Renal cortex interstitium (tissue), 11 donors: Measurements from ENCODE around the gene MYOM3. TPM values are rescaled to one million over a fixed set of nuclear protein-coding genes. Genes with fewer than 3 reads are reported as not detected.

Source experiments
- DNase-seq, 11 donors: peaks; one replicate each; pipeline ENCODE4 v3.0.0-alpha.2; 2013; ENCODE audit warnings: low read depth in 9 of 11, low spot score in 4 of 11; ENCODE audit errors: extremely low read depth in 1 of 11
- polyA plus RNA-seq, 3 donors: library from polyadenylated mRNA; unstranded; fragments of 120-200 nt; gene quantifications; one replicate each; pipeline ENCODE4 v1.2.1, GENCODE V29; 2013; ENCODE audit not compliant: insufficient read length in 3 of 3

The MYOM3 gene
- polyA plus RNA-seq, 3 donors: 18.5 to 32.8 (median 29.9) TPM

DNA sequence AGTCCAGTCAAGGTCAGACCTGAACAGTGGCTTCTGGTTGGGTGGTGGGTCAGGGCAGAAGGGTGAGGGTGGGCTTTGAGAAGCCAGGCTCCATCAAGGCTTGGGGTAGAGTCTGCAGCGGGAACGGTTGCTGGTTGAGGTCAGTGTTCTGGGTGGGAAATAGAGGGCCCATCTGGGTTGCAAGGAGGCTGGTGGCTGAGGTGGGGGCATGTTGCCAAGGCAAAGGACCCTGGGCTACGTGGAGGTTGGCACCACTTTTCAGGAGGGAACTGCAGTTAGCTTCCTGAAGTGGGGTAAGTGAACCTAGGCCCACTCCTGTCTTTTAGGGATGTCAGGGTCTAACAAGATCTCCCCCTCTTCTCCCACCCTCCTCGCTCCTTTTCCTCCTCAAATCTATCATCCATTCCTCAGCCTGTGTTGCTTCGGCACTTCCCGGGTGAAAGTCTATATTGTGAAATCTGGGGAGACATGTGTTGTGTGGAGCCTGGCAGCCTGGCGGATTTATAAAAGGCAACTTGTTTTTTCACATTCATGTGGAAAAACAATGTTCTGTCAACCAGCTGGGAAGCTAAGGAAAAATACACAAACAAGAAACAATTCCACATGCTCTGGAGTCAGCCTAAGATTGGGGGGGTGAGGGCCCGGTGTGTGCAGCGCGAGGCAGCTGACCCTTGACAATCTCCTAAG lies 29.5 kb upstream of the MYOM3 start:
- DNase-seq: no peak

DNA sequence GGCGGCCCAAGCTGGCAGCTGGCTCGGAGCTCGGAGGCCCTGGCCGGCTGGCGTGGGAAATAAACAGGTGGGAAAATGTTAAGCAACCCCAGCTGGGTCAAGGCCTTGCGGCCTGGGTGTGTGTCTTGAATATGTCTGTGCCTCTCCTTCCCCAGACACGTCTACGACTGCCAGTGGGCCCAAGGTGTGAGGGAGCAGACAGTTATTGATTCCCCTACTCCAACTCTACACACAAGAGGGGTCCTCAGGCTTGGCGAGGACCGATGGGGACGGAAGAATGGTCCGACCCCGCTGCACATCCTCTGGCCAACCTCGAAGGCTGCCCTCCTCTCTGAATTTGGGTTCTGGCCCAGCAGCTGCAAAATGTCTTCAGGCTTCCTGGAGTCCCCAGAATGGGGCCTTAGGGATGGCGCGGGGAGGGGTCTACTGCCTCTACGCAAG lies 28.8 kb upstream of the MYOM3 start:
- no peak for DNase-seq

DNA sequence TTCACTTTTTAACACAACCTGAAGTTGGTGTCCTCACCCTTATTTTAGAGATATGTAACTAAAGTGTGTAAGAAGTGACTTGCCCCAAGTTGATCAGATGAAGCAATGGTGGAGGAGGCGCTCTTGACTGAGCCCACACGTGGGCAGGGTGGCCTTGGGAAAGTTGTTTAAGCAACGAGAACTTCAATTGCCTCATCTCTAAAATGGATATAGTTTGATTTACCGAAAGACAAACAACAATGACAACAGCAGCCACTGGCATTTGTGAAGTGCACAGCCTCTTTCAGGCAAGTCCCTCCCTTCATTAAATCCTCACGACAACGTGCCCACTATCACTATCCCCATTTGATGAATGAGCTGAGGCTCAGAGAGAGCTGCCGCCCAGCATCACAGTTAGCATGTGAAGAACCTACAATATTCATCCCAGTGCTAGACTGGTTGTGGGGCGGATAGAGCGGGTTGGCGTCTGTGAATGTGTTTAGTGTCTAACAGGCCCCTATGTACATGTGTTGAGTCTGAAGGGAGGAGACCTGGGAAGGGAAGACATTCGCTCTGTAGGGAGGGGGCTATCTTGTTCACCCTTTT lies 28.0 kb upstream of the MYOM3 start:
- DNase-seq: no peak

DNA sequence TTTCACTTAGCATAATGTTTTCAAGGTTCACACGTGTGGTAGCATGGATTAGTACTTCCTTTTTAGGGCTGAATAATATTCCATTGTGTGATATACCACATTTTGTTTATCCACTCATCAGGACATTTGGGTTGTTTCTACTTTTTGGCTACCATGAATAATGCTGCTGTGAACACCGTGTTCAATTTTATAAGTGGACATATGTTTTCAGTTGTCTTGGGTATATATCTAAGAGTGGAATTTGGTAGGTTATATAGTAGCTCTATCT lies 27.2 kb upstream of the MYOM3 start:
- DNase-seq: no peak

DNA sequence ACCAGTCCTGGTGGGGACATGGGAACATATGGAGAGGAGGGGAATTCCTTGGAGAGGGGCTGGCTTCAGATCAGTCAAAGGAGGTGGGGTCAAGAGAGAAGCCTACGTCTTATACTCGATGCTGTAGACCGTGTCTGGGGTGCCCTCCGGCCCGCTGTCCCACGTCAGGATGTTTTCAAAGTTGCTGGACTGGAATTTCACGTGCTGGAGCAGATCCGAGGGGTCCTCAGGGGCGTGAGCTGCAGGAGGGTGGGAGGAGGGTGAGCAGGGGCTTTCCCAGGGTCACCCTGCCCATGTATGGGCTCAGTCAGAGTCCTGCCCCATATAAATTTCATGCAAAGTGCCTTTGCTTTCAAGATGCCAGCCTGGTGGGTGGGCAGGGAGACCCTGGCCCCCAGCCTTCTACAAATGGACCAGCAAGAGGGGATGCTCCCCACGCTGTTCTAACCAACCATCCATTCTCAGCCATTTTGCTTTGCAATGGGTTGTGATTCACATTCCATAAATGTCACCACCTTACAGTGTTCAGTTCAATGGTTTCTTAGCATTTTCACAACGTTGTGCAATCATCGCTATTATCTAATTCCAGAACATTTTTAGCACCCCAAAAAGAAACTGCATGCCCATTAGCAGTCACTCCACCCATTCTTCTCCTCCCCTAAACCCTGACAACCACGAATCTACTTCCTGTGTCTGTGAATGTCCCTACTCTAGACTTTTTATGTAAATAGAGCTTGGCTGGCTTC lies 26.7 kb upstream of the MYOM3 start:
- no peak for DNase-seq

DNA sequence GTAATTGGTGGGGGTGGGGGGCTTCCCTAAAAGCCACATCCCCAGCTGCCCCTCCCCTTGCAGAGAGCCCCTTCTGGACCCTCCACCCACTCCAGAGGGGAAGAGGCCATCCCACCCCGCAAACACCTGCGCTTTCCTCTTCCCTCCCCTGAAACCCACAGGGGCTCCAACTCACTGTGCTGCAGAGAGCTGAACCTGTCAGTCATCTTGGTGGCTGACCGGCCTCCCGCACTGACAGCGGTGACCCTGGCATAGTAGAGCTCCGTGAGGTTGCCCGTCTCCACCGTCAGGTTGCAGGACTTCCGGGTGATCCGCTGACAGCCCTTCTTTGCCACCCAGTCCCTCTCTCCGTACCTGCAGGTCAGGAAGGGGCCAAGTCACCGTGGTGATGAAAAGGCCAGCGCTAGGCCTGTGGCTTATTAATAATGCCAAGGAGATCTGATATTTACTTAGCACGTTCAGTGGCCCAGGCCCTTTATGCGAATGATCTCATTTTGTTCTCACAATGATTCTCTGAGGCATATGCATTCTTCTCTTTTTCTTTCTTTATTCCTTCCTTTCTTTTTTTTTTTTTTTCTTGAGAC lies 25.1 kb upstream of the MYOM3 start:
- DNase-seq: no peak

DNA sequence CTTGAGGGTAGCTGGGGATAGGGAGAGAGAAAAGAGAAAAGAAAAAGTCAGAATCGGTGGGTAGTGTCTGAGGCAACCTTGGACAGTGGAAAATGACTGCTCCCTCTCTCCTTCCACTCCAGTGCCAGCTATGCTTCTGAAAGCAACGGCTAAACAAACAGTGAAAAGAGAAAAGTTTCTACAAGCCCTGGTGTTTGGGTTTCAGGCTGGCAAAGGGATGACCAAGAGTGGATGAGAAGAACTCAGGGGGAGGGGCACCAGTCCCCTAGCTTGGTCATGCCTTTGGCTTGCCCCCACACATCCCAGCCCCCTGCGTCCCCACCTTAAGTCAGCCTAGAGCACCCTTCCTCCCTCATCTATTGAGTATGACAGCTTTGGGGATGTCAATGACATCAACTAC lies 22.4 kb upstream of the MYOM3 start:
- DNase-seq: no peak

DNA sequence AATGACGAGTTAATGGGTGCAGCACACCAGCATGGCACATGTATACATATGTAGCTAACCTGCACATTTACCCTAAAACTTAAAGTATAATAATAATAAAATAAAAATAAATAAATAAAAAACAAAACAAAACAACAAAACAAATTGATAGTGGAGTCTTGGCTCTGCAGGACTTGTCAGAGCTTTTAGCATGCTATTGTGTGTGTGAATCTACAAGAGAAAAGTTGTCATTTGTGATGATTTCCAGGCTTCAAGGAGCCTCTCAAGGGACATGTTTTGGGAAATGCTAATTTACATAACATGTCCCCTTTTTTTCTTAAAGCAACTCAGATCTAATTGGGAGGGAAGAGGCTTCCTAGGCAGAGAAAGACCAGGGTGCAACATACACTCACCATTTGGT lies 21.9 kb upstream of the MYOM3 start:
- DNase-seq: no peak

DNA sequence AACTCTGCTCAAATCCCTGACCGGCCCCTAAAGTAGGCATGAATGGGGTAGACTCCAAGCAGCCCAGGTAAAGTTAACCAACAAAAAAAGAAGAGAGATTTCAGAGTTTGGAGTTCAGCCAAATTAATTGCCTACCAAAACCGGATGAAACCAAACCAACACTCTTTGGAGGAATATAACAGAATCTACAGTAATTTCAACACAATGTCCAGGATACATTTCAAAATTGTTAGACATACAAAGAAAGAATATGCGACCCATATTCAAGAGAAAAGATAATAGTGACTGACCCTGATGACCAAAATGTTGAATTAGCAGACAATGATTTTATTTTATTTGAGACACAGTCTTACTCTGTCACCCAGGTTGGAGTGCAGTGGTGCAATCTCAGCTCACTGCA lies 18.4 kb upstream of the MYOM3 start:
- no peak for DNase-seq

DNA sequence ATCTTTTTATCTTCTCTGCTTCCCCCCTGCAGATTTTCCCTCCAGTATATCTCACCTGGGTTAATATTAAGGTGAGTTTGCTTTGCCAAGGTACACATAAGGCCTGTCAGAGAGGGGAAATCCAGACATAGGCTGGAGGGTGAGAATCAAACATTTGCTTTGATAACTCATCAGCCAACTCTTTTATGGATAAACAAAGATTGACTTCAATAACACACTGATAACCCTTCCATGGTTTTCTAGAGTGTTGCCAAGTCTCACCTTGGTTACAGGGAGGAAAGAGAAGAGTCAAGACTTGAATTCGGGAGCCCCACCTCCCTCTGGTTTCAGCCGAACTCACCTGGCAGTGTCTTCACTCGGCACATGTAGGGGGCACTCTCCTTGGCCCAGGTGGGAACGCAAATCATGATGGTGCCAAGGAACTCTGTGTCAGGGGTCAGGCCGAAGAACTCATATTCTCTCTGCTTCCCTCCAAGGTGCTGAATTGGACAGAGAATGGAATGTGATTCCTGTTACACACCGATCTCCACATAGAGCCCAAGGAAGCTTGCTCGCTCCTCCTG lies 15.9 kb upstream of the MYOM3 start:
- DNase-seq: no peak

DNA sequence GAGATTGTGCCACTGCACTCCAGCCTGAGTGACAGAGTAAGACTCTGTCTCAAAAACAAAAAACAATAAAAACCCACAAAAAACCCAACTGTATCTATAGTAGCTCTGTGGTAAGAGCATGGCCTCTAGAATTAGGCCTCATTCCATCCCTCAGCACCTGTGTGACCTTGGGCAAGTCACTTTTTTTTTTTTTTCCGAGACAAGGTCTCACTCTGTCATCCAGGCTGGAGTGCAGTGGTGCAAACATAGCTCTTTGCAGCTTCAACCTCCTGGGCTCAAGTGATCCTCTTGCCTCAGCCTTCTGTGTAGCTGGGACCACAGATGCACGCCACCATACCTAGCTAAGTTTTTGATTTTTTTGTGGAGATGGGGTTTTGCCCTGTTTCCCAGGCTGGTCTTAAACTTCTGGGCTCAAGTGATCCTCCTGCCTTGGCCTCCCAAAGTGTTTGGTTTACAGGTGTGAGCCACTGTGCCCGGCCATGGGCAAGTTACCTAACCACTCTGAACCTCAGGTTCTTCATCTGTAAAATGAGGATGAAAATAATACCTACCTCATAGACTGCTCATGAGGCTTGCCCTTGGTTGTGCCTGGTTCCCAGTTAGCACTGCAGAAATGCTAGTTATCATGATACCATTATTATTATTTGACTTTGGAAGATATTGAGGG lies 15.3 kb upstream of the MYOM3 start:
- DNase-seq: no peak

DNA sequence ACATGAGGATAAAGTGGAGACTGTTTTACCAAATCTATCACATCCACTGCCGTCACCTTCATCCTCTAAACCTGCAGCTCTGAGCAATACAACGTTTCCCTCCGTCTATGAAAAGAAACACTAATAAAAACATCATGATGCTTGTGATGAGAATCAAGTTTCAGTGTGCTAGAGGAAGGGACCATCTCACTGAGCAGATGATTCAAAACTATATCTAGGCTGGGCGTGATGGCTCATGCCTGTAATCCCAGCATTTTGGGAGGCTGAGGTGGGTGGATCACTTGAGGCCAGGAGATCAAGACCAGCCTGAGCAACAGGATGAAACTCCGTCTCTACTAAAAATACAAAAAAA lies 14.7 kb upstream of the MYOM3 start:
- no peak for DNase-seq

DNA sequence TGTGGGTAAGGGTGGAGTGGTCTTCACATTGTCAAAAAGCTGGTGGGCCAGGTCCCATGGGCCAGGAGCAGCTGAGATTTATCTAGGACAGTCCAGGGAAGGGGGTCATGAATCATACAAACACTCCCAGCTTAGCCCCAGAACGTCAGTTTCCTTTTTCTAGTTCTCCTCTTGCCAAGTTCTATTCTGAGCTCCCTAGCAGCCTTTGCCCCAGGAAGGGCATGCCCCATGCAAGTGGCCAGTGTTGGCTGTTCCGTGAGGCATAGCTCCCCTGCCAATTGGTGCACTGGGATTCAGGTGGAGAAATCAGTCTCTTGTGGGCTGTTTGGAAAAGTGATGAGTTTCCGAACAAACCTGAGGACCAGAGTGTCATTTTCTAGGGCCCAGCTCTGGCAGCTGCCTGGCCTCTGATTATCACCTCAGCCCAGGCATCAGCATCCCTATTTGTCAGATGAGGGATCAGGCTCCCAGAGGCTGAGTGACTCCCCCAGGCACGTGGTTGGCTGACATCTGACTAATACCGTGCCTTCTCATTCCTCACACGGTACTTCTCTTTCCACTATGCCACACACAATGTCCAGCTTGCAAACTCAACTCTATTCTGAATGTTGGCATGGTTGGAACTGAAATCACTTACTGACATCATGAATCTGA lies 14.2 kb upstream of the MYOM3 start:
- DNase-seq: no peak

DNA sequence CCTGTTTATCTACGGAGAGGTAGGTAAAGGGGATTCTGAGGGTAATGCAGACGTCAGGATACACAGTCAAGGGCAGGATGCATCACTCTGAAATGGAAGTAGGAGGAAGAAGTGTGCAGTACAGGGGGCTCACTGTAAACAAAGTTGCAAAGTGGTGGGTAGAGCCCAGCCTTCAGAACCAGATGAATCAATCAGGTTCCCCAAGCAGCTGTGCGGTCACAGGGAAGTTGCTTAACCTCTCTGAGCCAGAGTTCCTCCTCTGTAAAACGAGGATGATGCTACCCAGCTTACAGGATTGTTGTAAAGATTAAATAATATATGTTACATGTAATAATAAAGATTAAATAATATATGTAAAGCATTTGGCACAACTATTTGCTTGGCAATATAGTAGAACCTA lies 13.5 kb upstream of the MYOM3 start:
- DNase-seq: no peak

DNA sequence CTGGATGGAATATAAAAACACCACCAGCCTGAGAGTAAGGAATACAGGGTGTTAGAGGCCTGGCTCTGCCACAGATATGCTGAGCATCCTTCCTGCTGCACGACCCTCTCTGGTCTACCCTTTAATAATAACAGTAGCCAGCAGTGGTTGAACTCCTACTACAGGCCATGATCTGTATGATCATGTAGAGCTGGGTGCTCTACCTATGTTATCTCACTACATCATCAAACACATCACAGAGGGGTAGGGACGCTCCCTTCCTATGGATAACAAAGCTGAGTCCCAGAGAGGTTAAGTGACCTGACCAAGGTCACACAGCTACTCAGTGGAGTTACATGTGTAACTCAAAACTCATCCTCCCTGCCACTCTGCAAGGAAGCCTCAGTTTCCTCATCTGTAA lies 13.0 kb upstream of the MYOM3 start:
- DNase-seq: no peak

DNA sequence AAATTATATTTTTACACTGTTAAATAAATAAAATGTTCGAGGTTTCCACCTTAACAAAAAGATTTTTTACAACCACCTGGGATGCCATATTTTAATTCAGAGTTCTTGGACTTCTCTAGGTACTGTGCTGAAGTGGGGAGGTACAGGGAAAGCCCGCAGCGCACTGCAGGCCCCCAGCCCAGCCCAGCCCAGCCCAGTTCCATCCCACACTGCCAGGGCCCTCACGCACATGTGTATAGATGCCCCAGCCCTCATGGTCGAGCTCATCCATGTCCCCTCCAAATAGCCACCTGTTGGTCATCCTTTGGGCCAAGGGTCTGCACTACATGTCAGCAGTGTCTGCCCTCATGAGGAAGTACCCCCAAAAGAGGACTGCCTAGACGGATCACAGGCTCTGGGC lies 11.7 kb upstream of the MYOM3 start:
- DNase-seq: no peak

DNA sequence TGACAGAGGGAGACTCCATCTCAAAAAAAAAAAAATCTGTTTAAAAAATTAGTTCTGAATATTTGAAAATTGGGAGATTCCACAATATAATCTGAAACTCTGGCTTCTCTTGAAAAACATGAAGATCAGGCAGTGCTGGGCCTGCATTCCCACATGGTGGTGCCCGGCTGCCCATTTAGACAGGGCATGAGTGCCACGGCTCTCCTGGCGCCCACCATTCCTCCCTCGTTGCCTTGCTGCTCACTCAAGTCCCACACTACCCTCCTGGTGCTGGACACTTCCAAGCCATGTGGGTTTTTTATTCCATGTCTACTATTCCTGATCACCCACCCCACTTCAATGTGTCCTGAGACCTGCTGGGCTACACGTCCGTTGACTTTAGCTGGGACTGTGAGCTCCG lies 10.8 kb upstream of the MYOM3 start:
- no peak for DNase-seq

DNA sequence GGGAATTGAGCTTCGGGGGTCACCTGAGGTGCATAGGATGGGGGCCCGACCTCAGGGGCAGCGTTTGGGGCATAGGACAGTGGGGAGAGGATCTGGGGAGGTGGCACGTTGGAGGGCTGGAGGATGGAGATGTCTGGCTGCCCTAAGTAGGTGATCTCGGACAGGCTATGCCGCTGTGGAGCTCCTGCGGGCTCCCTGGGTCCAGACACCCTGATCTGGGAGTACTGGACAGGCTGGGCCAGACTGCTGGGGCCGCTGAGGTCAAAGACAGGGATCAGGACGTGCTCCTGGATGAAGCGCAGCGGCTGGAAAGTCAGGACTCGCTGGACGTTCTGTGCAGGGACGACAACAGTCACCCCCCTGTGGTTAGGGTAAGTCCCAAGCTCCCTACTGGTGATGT lies 9.5 kb upstream of the MYOM3 start:
- DNase-seq: no peak

DNA sequence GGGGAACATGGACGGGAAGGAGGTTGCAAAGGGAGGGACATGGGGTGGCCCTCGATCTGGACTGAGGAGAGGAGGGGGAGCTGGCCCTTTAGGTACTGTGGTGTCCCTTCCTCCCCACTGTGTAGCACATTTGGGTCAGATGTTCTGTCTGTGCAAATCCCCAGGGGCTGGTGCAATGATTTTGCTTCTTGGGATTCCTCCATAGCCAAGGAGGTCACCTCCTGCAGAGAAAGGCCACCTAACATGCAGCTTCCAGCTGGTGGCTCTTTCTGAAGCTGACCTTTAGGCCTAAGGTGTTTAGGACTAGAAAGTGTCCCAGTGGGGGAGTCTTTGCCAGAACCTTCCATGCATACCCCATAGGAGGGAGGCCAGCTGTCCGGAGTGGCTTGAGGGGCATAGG lies 9.0 kb upstream of the MYOM3 start:
- DNase-seq: no peak
